NCI-H1048 (cell line): ENCODE results near the gene GUCY2D.

Experiments used
- DNase-seq: peaks from one replicate; lab custom pipeline; 2025; lab: John Stamatoyannopoulos, UW

Gene GUCY2D

GRCh38 chr17:7992516-7992915, 9.9 kb upstream of the GUCY2D start:
- no peak for DNase-seq

DNA sequence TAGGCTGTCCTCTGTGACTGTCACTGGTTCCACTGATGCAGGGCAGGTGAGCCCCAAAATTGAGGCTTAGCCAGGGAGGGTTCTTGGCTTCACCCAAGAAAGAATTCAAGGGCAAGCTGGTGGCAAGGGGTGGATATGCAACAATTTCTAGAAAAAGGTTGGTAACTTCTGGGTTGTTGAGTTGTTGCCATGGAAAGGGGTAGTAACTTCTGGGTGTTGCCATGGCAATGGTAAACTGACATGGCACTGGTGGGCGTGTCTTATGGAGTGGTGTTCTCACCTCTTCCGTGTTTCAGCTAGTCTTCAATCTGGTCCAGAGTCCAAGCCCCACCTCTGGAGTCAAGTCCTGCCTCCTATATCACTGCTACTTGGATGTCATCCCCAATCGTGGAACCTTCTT, 9.5 kb upstream of the GUCY2D start:
- DNase-seq = no peak

GRCh38 chr17:7993972-7994589, 8.3 kb upstream of the GUCY2D start:
- no peak for DNase-seq

DNA sequence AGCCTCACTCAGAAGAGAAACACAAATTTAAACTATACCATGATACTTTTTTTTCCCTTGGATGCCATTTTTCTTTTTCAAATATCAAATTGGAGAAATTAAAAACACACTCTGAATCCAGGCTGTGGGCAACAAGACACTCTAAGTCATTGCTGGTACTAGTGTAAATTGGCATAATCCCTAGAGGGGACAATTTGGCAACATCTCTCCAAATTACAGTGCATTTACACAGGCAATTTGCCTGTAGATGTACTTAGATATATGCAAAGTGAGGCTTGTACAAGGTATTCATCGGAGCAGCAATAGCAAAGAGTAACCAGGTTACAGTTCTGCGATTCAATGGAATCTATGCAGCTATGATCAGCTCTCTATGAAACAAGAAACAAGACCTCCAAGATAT, 6.7 kb upstream of the GUCY2D start:
- no peak for DNase-seq

- no peak for DNase-seq
These were observed 5.2 kb upstream of the GUCY2D start for GRCh38 chr17:7997186-7997585.

DNA sequence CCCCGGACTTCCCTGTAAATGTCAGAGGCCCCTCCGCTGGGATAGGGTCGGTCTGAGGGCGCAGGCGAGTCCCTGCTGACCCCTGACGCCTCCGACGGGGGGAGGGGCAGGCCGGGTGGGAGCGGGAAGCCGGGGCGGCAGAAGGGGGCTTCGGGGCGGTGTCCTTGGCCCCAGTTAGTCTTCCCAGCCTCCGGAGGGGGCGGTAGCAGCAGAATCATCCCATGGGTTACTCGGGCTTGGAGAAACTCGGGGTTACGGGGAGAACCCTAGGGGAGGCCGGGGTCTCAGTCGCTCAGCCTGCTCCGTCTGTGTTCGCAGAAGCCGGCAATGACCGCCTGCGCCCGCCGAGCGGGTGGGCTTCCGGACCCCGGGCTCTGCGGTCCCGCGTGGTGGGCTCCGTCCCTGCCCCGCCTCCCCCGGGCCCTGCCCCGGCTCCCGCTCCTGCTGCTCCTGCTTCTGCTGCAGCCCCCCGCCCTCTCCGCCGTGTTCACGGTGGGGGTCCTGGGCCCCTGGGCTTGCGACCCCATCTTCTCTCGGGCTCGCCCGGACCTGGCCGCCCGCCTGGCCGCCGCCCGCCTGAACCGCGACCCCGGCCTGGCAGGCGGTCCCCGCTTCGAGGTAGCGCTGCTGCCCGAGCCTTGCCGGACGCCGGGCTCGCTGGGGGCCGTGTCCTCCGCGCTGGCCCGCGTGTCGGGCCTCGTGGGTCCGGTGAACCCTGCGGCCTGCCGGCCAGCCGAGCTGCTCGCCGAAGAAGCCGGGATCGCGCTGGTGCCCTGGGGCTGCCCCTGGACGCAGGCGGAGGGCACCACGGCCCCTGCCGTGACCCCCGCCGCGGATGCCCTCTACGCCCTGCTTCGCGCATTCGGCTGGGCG, 542 bp downstream of the GUCY2D start:
- no peak for DNase-seq

DNA sequence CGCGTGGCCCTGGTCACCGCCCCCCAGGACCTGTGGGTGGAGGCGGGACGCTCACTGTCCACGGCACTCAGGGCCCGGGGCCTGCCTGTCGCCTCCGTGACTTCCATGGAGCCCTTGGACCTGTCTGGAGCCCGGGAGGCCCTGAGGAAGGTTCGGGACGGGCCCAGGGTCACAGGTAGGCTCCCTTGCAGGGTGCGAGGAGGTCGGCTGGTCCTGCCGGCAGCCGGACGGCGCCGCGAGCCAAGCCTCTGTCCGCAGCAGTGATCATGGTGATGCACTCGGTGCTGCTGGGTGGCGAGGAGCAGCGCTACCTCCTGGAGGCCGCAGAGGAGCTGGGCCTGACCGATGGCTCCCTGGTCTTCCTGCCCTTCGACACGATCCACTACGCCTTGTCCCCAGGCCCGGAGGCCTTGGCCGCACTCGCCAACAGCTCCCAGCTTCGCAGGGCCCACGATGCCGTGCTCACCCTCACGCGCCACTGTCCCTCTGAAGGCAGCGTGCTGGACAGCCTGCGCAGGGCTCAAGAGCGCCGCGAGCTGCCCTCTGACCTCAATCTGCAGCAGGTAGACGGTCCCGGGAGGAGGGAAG, 1.3 kb downstream of the GUCY2D start:
- no peak for DNase-seq

DNA sequence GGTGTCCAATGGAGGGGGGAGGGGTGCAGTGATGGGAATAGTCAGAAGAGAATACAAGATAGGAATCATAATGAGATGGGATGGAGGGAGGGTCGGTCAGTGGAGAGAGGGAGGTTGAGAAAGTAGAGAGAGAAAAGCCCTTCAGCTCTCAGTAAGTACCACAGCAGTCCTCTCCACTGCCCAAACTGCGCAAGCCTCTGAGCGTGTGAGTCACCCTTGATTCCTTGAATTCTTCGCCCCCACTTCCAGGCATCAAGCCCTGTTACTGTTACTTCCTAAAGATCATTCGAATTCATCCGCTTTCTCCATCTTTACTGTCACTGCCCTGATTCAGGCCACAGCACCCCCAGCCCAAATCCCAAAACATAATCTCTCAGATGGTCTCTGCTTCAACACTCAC, 2.5 kb downstream of the GUCY2D start:
- DNase-seq = no peak

- no peak for DNase-seq
These were observed 2.9 kb downstream of the GUCY2D start for GRCh38 chr17:8005357-8005756.

GRCh38 chr17:8005967-8006730, 3.7 kb downstream of the GUCY2D start:
- no peak for DNase-seq

DNA sequence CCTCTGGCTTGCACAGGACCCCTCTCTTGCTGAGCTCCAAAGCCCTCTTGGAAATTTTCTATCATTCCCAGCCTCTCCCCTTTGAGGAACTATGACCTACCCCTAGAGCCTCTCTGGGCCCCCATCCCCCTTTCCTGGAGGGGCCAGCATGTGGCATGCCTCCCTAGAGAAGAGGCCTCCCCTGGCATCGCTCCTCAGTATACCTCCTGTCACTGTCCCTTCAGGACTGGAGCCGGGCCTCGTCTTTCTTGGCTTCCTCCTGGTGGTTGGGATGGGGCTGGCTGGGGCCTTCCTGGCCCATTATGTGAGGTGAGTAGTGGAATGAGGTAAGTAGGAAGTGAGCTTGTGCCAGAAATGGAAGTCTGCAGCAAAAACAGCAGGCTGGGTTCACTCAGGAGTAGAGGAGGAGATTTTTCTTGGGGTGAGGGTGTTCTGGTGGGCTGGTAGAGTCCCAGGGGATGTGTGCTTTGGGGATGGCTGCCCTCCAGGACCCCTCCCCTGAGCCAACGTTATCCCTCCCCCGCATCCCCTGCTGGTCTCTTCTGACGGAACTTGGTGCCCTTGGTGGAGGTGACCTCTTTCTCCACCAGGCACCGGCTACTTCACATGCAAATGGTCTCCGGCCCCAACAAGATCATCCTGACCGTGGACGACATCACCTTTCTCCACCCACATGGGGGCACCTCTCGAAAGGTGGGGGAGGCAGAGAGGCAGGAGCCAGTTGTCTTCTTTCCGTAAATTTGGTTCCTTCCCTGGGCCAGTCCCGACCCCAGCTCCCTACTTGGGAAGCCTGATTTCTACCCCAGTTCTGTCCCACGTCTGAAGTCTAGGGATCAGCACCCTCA, 4.6 kb downstream of the GUCY2D start:
- DNase-seq = no peak

GRCh38 chr17:8007836-8008235, 5.4 kb downstream of the GUCY2D start:
- DNase-seq = no peak

GRCh38 chr17:8012045-8012580, 9.7 kb downstream of the GUCY2D start:
- DNase-seq = no peak

GRCh38 chr17:8012996-8013640, 10.7 kb downstream of the GUCY2D start:
- DNase-seq = no peak

GRCh38 chr17:8013731-8014557, 11.5 kb downstream of the GUCY2D start:
- no peak for DNase-seq

DNA sequence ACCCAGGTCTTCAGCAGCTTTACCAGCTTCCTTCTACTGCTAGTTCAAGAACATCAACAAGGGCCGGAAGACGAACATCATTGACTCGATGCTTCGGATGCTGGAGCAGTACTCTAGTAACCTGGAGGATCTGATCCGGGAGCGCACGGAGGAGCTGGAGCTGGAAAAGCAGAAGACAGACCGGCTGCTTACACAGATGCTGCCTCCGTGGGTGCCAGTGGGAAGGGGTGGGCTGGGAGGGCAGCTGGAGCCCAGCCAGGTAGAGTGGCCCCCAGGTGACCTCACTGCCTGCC, 12.1 kb downstream of the GUCY2D start:
- DNase-seq = no peak

DNA sequence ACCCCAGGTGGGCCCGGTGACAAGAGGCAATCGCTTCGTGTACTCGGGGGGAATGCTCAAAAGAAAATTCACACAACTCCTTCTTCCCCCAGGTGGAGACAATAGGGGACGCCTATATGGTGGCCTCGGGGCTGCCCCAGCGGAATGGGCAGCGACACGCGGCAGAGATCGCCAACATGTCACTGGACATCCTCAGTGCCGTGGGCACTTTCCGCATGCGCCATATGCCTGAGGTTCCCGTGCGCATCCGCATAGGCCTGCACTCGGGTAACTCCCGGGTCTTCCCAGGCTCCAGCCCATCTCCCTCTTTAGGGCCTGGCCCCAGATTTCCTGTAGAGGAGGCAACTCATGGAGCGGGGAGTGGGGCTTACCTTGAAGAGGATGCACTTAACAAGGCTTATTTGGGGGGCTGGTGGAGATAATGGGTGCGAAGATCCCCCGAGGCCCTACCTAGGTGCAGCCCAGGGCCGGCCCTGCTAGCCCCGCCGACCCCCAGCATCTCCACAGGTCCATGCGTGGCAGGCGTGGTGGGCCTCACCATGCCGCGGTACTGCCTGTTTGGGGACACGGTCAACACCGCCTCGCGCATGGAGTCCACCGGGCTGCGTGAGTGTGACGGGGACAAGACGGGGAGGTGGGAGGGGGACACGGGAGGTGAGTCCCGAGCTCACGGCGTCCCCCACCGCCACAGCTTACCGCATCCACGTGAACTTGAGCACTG, 13.0 kb downstream of the GUCY2D start:
- DNase-seq = no peak

DNA sequence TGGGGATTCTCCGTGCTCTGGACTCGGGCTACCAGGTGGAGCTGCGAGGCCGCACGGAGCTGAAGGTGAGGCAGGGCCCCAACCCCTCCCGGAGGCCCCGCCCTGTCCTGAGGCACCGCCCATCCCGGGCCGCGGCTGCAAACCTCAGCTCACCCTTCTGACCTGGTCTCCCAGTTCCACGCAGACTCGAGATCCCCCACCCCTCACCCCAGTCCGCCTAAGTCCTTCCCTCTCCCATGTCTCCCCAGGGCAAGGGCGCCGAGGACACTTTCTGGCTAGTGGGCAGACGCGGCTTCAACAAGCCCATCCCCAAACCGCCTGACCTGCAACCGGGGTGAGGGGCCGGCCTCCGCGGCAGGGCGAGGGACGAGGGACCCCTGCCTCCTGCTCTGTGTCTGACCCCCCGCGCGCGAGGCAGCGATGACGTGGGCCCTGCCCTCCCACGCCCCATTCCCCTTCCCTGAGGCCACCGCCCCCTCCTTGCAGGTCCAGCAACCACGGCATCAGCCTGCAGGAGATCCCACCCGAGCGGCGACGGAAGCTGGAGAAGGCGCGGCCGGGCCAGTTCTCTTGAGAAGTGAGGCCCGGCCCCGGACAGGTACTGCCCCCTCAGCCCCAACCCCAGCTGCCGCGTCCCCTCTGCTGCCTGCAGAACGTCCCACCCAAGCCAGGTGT, 13.7 kb downstream of the GUCY2D start:
- DNase-seq = no peak
